MG63 (cell line): ENCODE measurements around the gene FRMD5. TPM values are rescaled to one million over a fixed set of nuclear protein-coding genes. Genes with fewer than 3 reads are reported as not detected.

Experiments used
- DNase-seq: peaks from one replicate; pipeline ENCODE4 v3.0.0-alpha.2; 2020
- H3K27me3 ChIP-seq: fragments of 250-450 bp; sonication (Bioruptor Pico); 2 replicates; pipeline ENCODE4 v1.5.1; 2020; ENCODE audit warnings: mild to moderate bottlenecking, moderate library complexity
- H3K36me3 ChIP-seq: fragments of 250-450 bp; sonication (Bioruptor Pico); 2 replicates; pipeline ENCODE4 v1.5.1; 2020; ENCODE audit warnings: mild to moderate bottlenecking, moderate library complexity
- H3K4me3 ChIP-seq: fragments of 250-450 bp; sonication (Bioruptor Pico); 2 replicates; pipeline ENCODE4 v1.5.1; 2020; ENCODE audit warnings: mild to moderate bottlenecking, moderate library complexity
- H3K9me3 ChIP-seq: fragments of 250-450 bp; sonication (Bioruptor Pico); 2 replicates; pipeline ENCODE4 v1.5.1; 2020; ENCODE audit warnings: mild to moderate bottlenecking, moderate library complexity
- total RNA-seq: library from RNA; depleted of rRNA; stranded (reverse); fragments of >200 nt; shearing (Covaris generic); gene quantifications from 2 replicates; pipeline ENCODE4 v1.2.3, GENCODE V29; 2014; ENCODE audit warnings: low replicate concordance

The FRMD5 gene
- total RNA-seq, 1 experiment from 2014 or later: 13.8 TPM

- Histone ChIP-seq H3K27me3 (no peaks in the 10 kb centered on the region), H3K4me3 (no peak overlapping the region), H3K9me3 (no peaks in the 10 kb centered on the region), H3K36me3 (no peaks in the 10 kb centered on the region)
- no peak for DNase-seq
These were observed 8.4 kb downstream of the FRMD5 start for GRCh38 chr15:44186705-44187104.

DNA sequence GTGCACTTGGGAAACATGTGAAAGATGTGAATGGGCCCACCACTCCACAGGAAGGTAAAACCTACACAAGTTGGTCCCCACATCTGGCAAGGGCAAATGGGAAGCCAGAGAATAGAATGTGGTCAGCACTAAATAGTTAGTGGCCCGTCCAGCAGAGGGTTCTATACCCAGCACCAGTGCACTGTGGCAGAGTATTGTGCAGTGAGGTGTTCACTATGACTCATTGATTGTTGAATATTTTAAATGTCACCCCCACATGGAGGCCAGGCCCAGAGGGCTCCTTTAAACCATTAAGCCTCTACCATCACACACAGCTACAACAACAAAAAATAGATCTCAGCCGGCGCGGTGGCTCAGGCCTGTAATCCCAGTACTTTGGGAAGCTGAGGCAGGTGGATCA lies 11.7 kb downstream of the FRMD5 start:
- Histone ChIP-seq H3K9me3 (no peaks in the 10 kb centered on the region), H3K27me3 (no peaks in the 10 kb centered on the region), H3K4me3 (no peak overlapping the region), H3K36me3 (no peaks in the 10 kb centered on the region)
- DNase-seq: no peak

- Histone ChIP-seq H3K9me3 (no peaks in the 10 kb centered on the region), H3K27me3 (no peaks in the 10 kb centered on the region), H3K36me3 (no peaks in the 10 kb centered on the region), H3K4me3 (no peak overlapping the region)
- no peak for DNase-seq
These were observed 13.7 kb downstream of the FRMD5 start for GRCh38 chr15:44181410-44181809.

DNA sequence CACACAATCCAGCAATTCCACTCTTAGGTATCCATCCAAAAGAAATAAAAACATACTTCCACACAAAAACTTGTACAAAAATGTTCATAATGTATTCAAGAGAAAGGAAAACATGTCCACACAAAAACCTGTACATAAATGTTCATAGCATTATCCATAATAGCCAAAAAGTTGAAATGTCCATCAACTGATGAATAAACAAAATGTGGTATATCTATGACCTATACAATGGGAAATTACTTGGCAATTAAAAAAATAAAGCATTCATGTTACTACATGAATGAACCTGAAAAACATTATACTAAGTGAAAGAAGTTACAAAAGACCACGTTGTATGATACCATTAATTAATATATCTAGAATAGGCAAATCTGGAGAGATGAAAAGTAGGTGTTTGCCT lies 17.9 kb downstream of the FRMD5 start:
- Histone ChIP-seq H3K9me3 (no peaks in the 10 kb centered on the region), H3K36me3 (no peaks in the 10 kb centered on the region), H3K4me3 (no peak overlapping the region), H3K27me3 (no peaks in the 10 kb centered on the region)
- DNase-seq: no peak

- no peak overlapping the region for H3K4me3 ChIP-seq
- no peaks in the 10 kb centered on the region for H3K27me3 ChIP-seq
- H3K36me3 ChIP-seq: no peaks in the 10 kb centered on the region
- no peak for DNase-seq
- no peaks in the 10 kb centered on the region for H3K9me3 ChIP-seq
These were observed 21.3 kb downstream of the FRMD5 start for GRCh38 chr15:44173813-44174212.

GRCh38 chr15:44163370-44163769 lies 31.7 kb downstream of the FRMD5 start:
- H3K36me3 ChIP-seq: no peaks in the 10 kb centered on the region
- H3K4me3 ChIP-seq: no peak overlapping the region
- H3K27me3 ChIP-seq: no peaks in the 10 kb centered on the region
- DNase-seq: no peak
- H3K9me3 ChIP-seq: no peaks in the 10 kb centered on the region

DNA sequence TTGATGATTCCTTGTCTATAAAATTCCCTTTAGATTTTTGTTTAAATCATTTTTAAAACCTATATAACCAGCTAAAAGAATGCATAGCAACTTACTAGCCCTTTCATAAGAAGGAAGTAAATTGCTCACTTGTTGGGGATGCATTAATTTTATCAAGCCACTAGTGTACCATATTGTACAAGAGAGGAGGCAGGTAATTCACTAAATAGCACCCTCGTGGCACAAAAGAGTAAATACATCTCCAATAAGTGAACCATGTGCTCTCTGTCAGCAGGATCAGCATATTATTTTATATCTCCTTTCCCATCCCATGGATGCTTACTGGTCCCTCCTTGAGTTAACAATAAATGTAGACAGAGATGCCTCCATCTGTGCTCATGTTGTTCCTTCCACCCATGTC lies 34.3 kb downstream of the FRMD5 start:
- no peak overlapping the region for H3K4me3 ChIP-seq
- DNase-seq: no peak

DNA sequence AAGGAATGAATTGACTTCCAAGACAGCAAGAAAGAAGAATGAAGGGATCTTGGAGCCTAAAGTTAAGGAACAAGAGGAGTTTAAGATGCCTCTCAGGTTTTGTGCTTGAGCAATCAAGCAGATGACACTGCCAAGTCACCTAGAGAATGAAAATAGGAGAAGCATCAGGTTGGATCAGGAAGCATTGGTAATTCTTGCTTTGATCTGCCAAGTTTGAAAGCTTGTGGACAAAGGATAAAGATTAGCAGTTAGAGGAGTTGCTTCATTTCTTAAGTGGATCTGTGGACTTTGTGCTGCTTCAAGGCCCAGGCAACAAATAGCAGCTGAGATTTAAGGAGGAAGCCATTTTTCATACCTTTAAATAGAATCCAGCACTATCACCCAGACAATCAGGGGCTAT lies 35.6 kb downstream of the FRMD5 start:
- no peak overlapping the region for H3K4me3 ChIP-seq
- DNase-seq: no peak
- H3K36me3 ChIP-seq: no peaks in the 10 kb centered on the region
- H3K9me3 ChIP-seq: no peaks in the 10 kb centered on the region
- H3K27me3 ChIP-seq: no peaks in the 10 kb centered on the region

More for the DNA sequence above, 34.3 kb downstream of the FRMD5 start:
- no peaks in the 10 kb centered on the region for H3K27me3 ChIP-seq
- no peaks in the 10 kb centered on the region for H3K9me3 ChIP-seq
- no peaks in the 10 kb centered on the region for H3K36me3 ChIP-seq

DNA sequence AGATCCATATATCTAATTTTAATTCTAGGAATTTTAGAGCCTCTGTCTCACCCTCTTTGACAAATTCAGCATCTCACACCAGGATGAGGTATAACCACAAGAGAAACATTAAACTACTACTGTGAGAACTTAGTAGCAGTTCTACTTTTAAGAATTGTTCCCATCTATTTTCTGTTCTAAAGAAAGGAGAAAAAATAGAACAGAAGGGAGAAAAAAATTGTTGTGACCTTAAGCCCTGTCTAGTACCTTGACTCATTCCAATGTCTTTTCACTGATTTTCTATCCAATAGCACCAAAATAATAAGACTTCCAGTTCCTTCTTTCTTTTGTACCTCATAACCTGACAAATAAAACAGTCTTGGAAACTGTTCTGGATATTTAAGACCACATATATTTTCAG lies 37.0 kb downstream of the FRMD5 start:
- no peak overlapping the region for H3K4me3 ChIP-seq
- DNase-seq: no peak

GRCh38 chr15:44157679-44158078 lies 37.4 kb downstream of the FRMD5 start:
- Histone ChIP-seq H3K36me3 (no peaks in the 10 kb centered on the region), H3K9me3 (no peaks in the 10 kb centered on the region), H3K4me3 (no peak overlapping the region), H3K27me3 (no peaks in the 10 kb centered on the region)
- no peak for DNase-seq

More for the DNA sequence above, 37.0 kb downstream of the FRMD5 start:
- Histone ChIP-seq H3K36me3 (no peaks in the 10 kb centered on the region), H3K27me3 (no peaks in the 10 kb centered on the region), H3K9me3 (no peaks in the 10 kb centered on the region)

GRCh38 chr15:44153352-44153751 lies 41.7 kb downstream of the FRMD5 start:
- DNase-seq: no peak
- Histone ChIP-seq H3K4me3 (no peak overlapping the region), H3K36me3 (no peaks in the 10 kb centered on the region), H3K9me3 (no peaks in the 10 kb centered on the region), H3K27me3 (no peaks in the 10 kb centered on the region)

DNA sequence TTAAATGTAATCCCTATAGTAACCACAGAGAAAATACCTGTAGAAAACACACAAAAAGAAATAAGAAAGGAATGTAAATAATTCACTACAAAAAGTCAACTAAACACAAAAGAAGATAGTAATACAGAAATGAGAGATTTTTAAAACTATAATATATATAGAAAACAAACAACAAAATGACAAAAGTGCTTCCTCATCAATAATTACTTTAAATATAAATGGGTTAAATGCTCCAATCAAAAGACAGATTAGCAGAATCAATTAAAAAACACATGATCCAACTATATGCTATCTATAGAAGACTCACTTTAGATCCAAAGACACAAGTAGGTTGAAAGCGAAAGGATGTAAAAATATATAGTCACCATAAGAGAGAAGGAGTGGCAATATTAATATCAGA lies 45.8 kb downstream of the FRMD5 start:
- Histone ChIP-seq H3K4me3 (no peak overlapping the region), H3K9me3 (no peaks in the 10 kb centered on the region), H3K36me3 (no peaks in the 10 kb centered on the region), H3K27me3 (no peaks in the 10 kb centered on the region)
- DNase-seq: no peak

GRCh38 chr15:44148580-44148979 lies 46.5 kb downstream of the FRMD5 start:
- H3K9me3 ChIP-seq: no peaks in the 10 kb centered on the region
- DNase-seq: no peak
- H3K36me3 ChIP-seq: no peaks in the 10 kb centered on the region
- H3K4me3 ChIP-seq: no peak overlapping the region
- no peaks in the 10 kb centered on the region for H3K27me3 ChIP-seq

- H3K4me3 ChIP-seq: no peak overlapping the region
- no peak for DNase-seq
- no peaks in the 10 kb centered on the region for H3K36me3 ChIP-seq
- H3K27me3 ChIP-seq: no peaks in the 10 kb centered on the region
- no peaks in the 10 kb centered on the region for H3K9me3 ChIP-seq
These were observed 47.4 kb downstream of the FRMD5 start for GRCh38 chr15:44147636-44148035.

GRCh38 chr15:44145495-44145894 lies 49.6 kb downstream of the FRMD5 start:
- H3K36me3 ChIP-seq: no peaks in the 10 kb centered on the region
- DNase-seq: no peak
- H3K9me3 ChIP-seq: no peaks in the 10 kb centered on the region
- no peak overlapping the region for H3K4me3 ChIP-seq
- no peaks in the 10 kb centered on the region for H3K27me3 ChIP-seq

GRCh38 chr15:44144992-44145391 lies 50.1 kb downstream of the FRMD5 start:
- H3K36me3 ChIP-seq: no peaks in the 10 kb centered on the region
- H3K27me3 ChIP-seq: no peaks in the 10 kb centered on the region
- DNase-seq: no peak
- H3K9me3 ChIP-seq: no peaks in the 10 kb centered on the region
- no peak overlapping the region for H3K4me3 ChIP-seq

GRCh38 chr15:44144184-44144583 lies 50.9 kb downstream of the FRMD5 start:
- no peaks in the 10 kb centered on the region for H3K27me3 ChIP-seq
- no peaks in the 10 kb centered on the region for H3K9me3 ChIP-seq
- H3K4me3 ChIP-seq: no peak overlapping the region
- H3K36me3 ChIP-seq: no peaks in the 10 kb centered on the region
- DNase-seq: no peak

GRCh38 chr15:44137750-44138149 lies 57.3 kb downstream of the FRMD5 start:
- DNase-seq: no peak
- peaks cover 5% of the 10 kb centered on the region; the same call in 1 of the 2 replicates for H3K9me3 ChIP-seq
- no peaks in the 10 kb centered on the region for H3K27me3 ChIP-seq
- H3K36me3 ChIP-seq: no peaks in the 10 kb centered on the region
- H3K4me3 ChIP-seq: no peak overlapping the region

GRCh38 chr15:44136991-44137477 lies 58.0 kb downstream of the FRMD5 start:
- Histone ChIP-seq H3K36me3 (no peaks in the 10 kb centered on the region), H3K27me3 (no peaks in the 10 kb centered on the region), H3K4me3 (no peak overlapping the region), H3K9me3 (peaks cover 5% of the 10 kb centered on the region; the same call in 1 of the 2 replicates)
- DNase-seq: no peak
